ENCODE data around the gene PPID. TPM values are rescaled to one million over a fixed set of nuclear protein-coding genes. Genes with fewer than 3 reads are reported as not detected.

PPID gene
- total and polyA plus RNA-seq, 2 of the 4 experiments (the other 2 are of a cell fraction) = 11.8 to 21.1 TPM

GRCh38 chr4:158770671-158771070 is 47.5 kb upstream of the PPID start:
- no peaks in the 10 kb centered on the region for H3K9me3 ChIP-seq (ENCODE audit: control insufficient read depth, insufficient read depth, low read length)
- no peak overlapping the region for H2AK9ac ChIP-seq (replicated peaks; ENCODE audit: low read depth, low read length, poor library complexity)
- 0 out of 2 replicates have a peak overlapping the region, but pooled peaks have one; percentile 1 for H2AK5ac ChIP-seq (ENCODE audit: low read depth, low read length)
- dilution Hi-C loops (cut with HindIII; ENCODE audit: low sequenced_read_pairs, unreplicated experiment) (no loop called here), in situ Hi-C loops (cut with MboI; ENCODE audit: low sequenced_read_pairs) (no loop called here), intact Hi-C loops (cut with micrococcal nuclease) (no loop called here)
- peak overlapping the region; percentile 91 for H3K23ac ChIP-seq (ENCODE audit: low read depth, low read length)
- H3K18ac ChIP-seq (ENCODE audit: low read depth, low read length) = no peak overlapping the region
- no peaks in the 10 kb centered on the region for H4K20me1 ChIP-seq (ENCODE audit: insufficient read depth, low read length)
- H3K36me3 ChIP-seq (ENCODE audit: control insufficient read depth, insufficient read depth, low read length) = no peaks in the 10 kb centered on the region
- H2AFZ ChIP-seq (replicated peaks; ENCODE audit: low read length, poor library complexity) = no peak overlapping the region
- no peak overlapping the region for H2BK120ac ChIP-seq (ENCODE audit: low read depth, low read length)
- no TSS peak for BruUV-seq (replicated peaks)
- H3K14ac ChIP-seq (replicated peaks; ENCODE audit: low read depth, low read length) = 0 out of 2 replicates have a peak overlapping the region, but pooled peaks have one; percentile 42
- H3K4me2 ChIP-seq (ENCODE audit: low read depth, low read length) = peak overlapping the region; percentile 19; the same call in 1 of the 2 replicates
- ATAC-seq (ENCODE audit: low read depth) (no peak), DNase-seq (no peak)
- no peak overlapping the region for H4K91ac ChIP-seq (ENCODE audit: insufficient read depth, low read depth, low read length)
- no peak overlapping the region for H2BK5ac ChIP-seq (ENCODE audit: low read depth, low read length, poor library complexity, severe bottlenecking)
- H4K8ac ChIP-seq (ENCODE audit: low read depth in 2 of 2, low read length in 2 of 2) = no peak overlapping the region
- no peak overlapping the region for H3K4me3 ChIP-seq (ENCODE audit: insufficient read depth, low read depth, low read length)
- H3K4me1 ChIP-seq (ENCODE audit: control insufficient read depth, insufficient read depth, low read length) = peaks cover 6% of the 10 kb centered on the region
- no CpG with 5 or more reads among the region's 5 CpGs for WGBS, 2 experiments (ENCODE audit: extremely low coverage in 2 of 2, insufficient read length in 1 of 2)
- H2BK20ac ChIP-seq (ENCODE audit: low read depth, low read length) = no peak overlapping the region
- H2BK15ac ChIP-seq (ENCODE audit: low read depth, low read length) = no peak overlapping the region
- H3K9me1 ChIP-seq (ENCODE audit: insufficient read depth, low read length) = peaks cover 9% of the 10 kb centered on the region; the same call in 1 of the 2 replicates
- H3K79me1 ChIP-seq (ENCODE audit: low read depth in 1 of 2, low read length in 2 of 2) = peaks cover 17 to 46% of the 10 kb centered on the region in 2 experiments
- H4K5ac ChIP-seq (ENCODE audit: low read depth, low read length) = no peak overlapping the region
- ChIA-PET CTCF (interaction anchor here (0.6 to 1.8 kb wide), 2 partner anchors 81 to 547 kb away, joined by 3 to 4 read pairs; no protein-coding TSS in a partner anchor), POLR2A (ENCODE audit: unreplicated experiment) (no interaction called here)
- TF ChIP-seq NFE2L2 (IDR thresholded peaks at IDR 0.05; ENCODE audit: low read depth, low read length) (no peak), RAD21 (IDR thresholded peaks at IDR 0.05; ENCODE audit: low read length) (no peak), MAZ (IDR thresholded peaks at IDR 0.05; ENCODE audit: borderline replicate concordance, low read depth, low read length) (no peak), USF2 (IDR thresholded peaks at IDR 0.05; ENCODE audit: low read depth, low read length) (no peak), RCOR1 (IDR thresholded peaks at IDR 0.05; ENCODE audit: insufficient replicate concordance, low read length) (no peak), MXI1 (IDR thresholded peaks at IDR 0.05; ENCODE audit: borderline replicate concordance, low read depth, low read length) (no peak), MAFK (IDR thresholded peaks at IDR 0.05; ENCODE audit: low read depth, low read length) (no peak), SMC3 (IDR thresholded peaks at IDR 0.05; ENCODE audit: low read depth, low read length) (no peak), CEBPB (IDR thresholded peaks at IDR 0.05; ENCODE audit: low read depth, low read length) (no peak), POLR2A (IDR thresholded peaks at IDR 0.05; ENCODE audit: low read depth, low read length) (no peak), FOS (IDR thresholded peaks at IDR 0.05; ENCODE audit: low read depth, low read length) (no peak), RFX5 (IDR thresholded peaks at IDR 0.05; ENCODE audit: low read depth, low read length) (no peak), CHD1 (IDR thresholded peaks at IDR 0.05; ENCODE audit: low read depth, low read length) (no peak), BHLHE40 (IDR thresholded peaks at IDR 0.05; ENCODE audit: low read depth, low read length) (no peak)
- TF ChIP-seq, protein P1, sequence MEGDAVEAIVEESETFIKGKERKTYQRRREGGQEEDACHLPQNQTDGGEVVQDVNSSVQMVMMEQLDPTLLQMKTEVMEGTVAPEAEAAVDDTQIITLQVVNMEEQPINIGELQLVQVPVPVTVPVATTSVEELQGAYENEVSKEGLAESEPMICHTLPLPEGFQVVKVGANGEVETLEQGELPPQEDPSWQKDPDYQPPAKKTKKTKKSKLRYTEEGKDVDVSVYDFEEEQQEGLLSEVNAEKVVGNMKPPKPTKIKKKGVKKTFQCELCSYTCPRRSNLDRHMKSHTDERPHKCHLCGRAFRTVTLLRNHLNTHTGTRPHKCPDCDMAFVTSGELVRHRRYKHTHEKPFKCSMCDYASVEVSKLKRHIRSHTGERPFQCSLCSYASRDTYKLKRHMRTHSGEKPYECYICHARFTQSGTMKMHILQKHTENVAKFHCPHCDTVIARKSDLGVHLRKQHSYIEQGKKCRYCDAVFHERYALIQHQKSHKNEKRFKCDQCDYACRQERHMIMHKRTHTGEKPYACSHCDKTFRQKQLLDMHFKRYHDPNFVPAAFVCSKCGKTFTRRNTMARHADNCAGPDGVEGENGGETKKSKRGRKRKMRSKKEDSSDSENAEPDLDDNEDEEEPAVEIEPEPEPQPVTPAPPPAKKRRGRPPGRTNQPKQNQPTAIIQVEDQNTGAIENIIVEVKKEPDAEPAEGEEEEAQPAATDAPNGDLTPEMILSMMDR (conservative IDR thresholded peaks at IDR 0.05; ENCODE audit: low read depth, low read length) = no peak
- TF ChIP-seq, protein P2, sequence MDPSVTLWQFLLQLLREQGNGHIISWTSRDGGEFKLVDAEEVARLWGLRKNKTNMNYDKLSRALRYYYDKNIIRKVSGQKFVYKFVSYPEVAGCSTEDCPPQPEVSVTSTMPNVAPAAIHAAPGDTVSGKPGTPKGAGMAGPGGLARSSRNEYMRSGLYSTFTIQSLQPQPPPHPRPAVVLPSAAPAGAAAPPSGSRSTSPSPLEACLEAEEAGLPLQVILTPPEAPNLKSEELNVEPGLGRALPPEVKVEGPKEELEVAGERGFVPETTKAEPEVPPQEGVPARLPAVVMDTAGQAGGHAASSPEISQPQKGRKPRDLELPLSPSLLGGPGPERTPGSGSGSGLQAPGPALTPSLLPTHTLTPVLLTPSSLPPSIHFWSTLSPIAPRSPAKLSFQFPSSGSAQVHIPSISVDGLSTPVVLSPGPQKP (IDR thresholded peaks at IDR 0.05; ENCODE audit: borderline replicate concordance, low read depth, low read length) = no peak
- no peak overlapping the region for H3K56ac ChIP-seq (ENCODE audit: extremely low read depth, insufficient read depth, low read length)
- no peak overlapping the region for H3K9ac ChIP-seq (ENCODE audit: low read depth, low read length)
- H3K4ac ChIP-seq (ENCODE audit: low read depth, low read length) = no peak overlapping the region
- H3K27me3 ChIP-seq (ENCODE audit: control insufficient read depth, insufficient read depth, low read length) = no peaks in the 10 kb centered on the region
- no peak overlapping the region for H3K27ac ChIP-seq (ENCODE audit: insufficient read depth, low read length)

All from IMR-90 (cell line).